ENCODE data around the gene MBOAT1. TPM values are rescaled to one million over a fixed set of nuclear protein-coding genes. Genes with fewer than 3 reads are reported as not detected.
A peak's percentile ranks its signal among the peaks of the same experiment; 100 is the strongest.

The MBOAT1 gene
- total and polyA plus RNA-seq, 8 donors, result 14.8 to 22.2 (median 19.0) TPM

- Histone ChIP-seq H3K36me3 (no peaks in the 10 kb centered on the region), H3K27me3 (no peaks in the 10 kb centered on the region), H3K4me3 (no peak overlapping the region), H3K4me1 (peaks cover 0 to 55% of the 10 kb centered on the region in 2 donors), H3K9me3 (no peaks in the 10 kb centered on the region), H3K27ac (peak overlapping the region in 1 of 2 donors; percentile 81)
- TF ChIP-seq CTCF (IDR thresholded peaks at IDR 0.05), result no peak
- ATAC-seq (no peak), DNase-seq (no peak)
- intact Hi-C loops (cut with DNase I), result no loop called here
Measured at GRCh38 chr6:20200761-20201630, 11.3 kb downstream of the MBOAT1 start.

- no peak for TF ChIP-seq CTCF (IDR thresholded peaks at IDR 0.05)
- no peaks in the 10 kb centered on the region for H3K9me3 ChIP-seq
- no peaks in the 10 kb centered on the region for H3K27me3 ChIP-seq
- ATAC-seq, result no peak
- no peak for DNase-seq
- intact Hi-C loops (cut with DNase I), result no loop called here
- peak overlapping the region in 1 of 2 donors; percentile 33 for H3K27ac ChIP-seq
- no peaks in the 10 kb centered on the region for H3K36me3 ChIP-seq
- H3K4me3 ChIP-seq, result no peak overlapping the region
- peaks cover 0 to 34% of the 10 kb centered on the region in 2 donors for H3K4me1 ChIP-seq
Measured at GRCh38 chr6:20198775-20199174, 13.5 kb downstream of the MBOAT1 start.

- H3K27me3 ChIP-seq, result no peaks in the 10 kb centered on the region
- H3K9me3 ChIP-seq, result no peaks in the 10 kb centered on the region
- no peak for ATAC-seq
- H3K4me1 ChIP-seq, result peaks cover 0 to 29% of the 10 kb centered on the region in 2 donors
- no peak for DNase-seq
- peak overlapping the region in 1 of 2 donors; percentile 33 for H3K27ac ChIP-seq
- TF ChIP-seq CTCF (IDR thresholded peaks at IDR 0.05), result no peak
- intact Hi-C loops (cut with DNase I), result no loop called here
- no peaks in the 10 kb centered on the region for H3K36me3 ChIP-seq
- H3K4me3 ChIP-seq, result no peak overlapping the region
Measured at GRCh38 chr6:20198156-20198774, 14.0 kb downstream of the MBOAT1 start.

- Histone ChIP-seq H3K9me3 (no peaks in the 10 kb centered on the region), H3K27me3 (no peaks in the 10 kb centered on the region), H3K4me1 (peaks cover 0 to 18% of the 10 kb centered on the region in 2 donors), H3K36me3 (no peaks in the 10 kb centered on the region), H3K27ac (no peak overlapping the region), H3K4me3 (no peak overlapping the region)
- ATAC-seq (no peak), DNase-seq (no peak)
- no peak for TF ChIP-seq CTCF (IDR thresholded peaks at IDR 0.05)
- intact Hi-C loops (cut with DNase I), result no loop called here
Measured at GRCh38 chr6:20197251-20197650, 15.0 kb downstream of the MBOAT1 start.

GRCh38 chr6:20192625-20193024, 19.6 kb downstream of the MBOAT1 start:
- DNase-seq (no peak), ATAC-seq (no peak)
- intact Hi-C loops (cut with DNase I), result no loop called here
- Histone ChIP-seq H3K9me3 (no peaks in the 10 kb centered on the region), H3K36me3 (no peaks in the 10 kb centered on the region), H3K27ac (no peak overlapping the region), H3K27me3 (no peaks in the 10 kb centered on the region), H3K4me3 (no peak overlapping the region), H3K4me1 (no peaks in the 10 kb centered on the region)
- no peak for TF ChIP-seq CTCF (IDR thresholded peaks at IDR 0.05)

Measured in left lung (tissue), 10 donors.